Measurements from ENCODE around the gene FOS. TPM values are rescaled to one million over a fixed set of nuclear protein-coding genes. Genes with fewer than 3 reads are reported as not detected.

Gene FOS
- polyA plus RNA-seq, 1 donor from 2014 or later: 296 TPM

DNA sequence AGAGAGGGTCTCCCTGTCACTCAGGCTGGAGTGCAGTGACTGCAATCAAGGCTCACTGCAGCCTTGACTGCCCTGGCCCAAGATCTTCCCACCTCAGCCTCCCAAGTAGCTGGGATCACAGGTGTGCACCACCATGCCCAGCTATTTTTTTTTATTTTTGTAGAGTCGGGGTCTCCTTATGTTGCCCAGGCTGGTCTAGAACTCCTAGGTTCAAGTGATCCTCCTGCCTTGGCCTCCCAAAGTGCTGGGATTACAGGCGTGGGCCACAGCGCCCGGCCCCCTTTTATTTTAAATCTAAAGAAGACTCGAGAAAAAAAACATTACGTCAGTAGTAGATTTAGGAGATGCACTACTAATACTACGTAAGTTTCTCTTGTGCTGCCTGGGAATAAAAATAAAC lies 14.3 kb downstream of the FOS start:
- H3K79me2 ChIP-seq (replicated peaks; ENCODE audit: insufficient read depth, low read length): no peaks in the 10 kb centered on the region
- H3K9me2 ChIP-seq (ENCODE audit: insufficient read depth, low read length): no peaks in the 10 kb centered on the region
- peaks cover 8% of the 10 kb centered on the region for H3F3A ChIP-seq (ENCODE audit: insufficient read depth, low read length, poor library complexity, severe bottlenecking)
- no peak overlapping the region for H3K4me3 ChIP-seq (ENCODE audit: low read length)
- TF ChIP-seq POLR2AphosphoS5 (IDR thresholded peaks at IDR 0.05) (no peak), EP300 (conservative IDR thresholded peaks at IDR 0.05; ENCODE audit: poor library complexity, severe bottlenecking) (no peak), CTCF (IDR thresholded peaks at IDR 0.05; ENCODE audit: poor library complexity, severe bottlenecking) (no peak), MXI1 (conservative IDR thresholded peaks at IDR 0.05; ENCODE audit: poor library complexity, severe bottlenecking) (no peak), TAF1 (IDR thresholded peaks at IDR 0.05; ENCODE audit: low read depth) (no peak), REST (IDR thresholded peaks at IDR 0.05; ENCODE audit: borderline replicate concordance) (no peak), SMC3 (conservative IDR thresholded peaks at IDR 0.05; ENCODE audit: poor library complexity) (no peak), EZH2 (IDR thresholded peaks at IDR 0.05; ENCODE audit: borderline replicate concordance, insufficient read depth, low read length, poor library complexity, severe bottlenecking) (no peak), RAD21 (conservative IDR thresholded peaks at IDR 0.05) (no peak)
- no peaks in the 10 kb centered on the region for H3K36me3 ChIP-seq (ENCODE audit: insufficient read depth, low read length)
- H3K9me3 ChIP-seq (ENCODE audit: low read length): no peaks in the 10 kb centered on the region
- no peak overlapping the region for H3K27ac ChIP-seq (ENCODE audit: low read length)
- H3K4me2 ChIP-seq (ENCODE audit: low read length): no peak overlapping the region
- no peak overlapping the region for H2AFZ ChIP-seq (ENCODE audit: low read depth, low read length)
- no peaks in the 10 kb centered on the region for H4K20me1 ChIP-seq (ENCODE audit: insufficient read depth)
- H3K9ac ChIP-seq (ENCODE audit: low read length): no peak overlapping the region
- no peaks in the 10 kb centered on the region for H3K27me3 ChIP-seq (ENCODE audit: insufficient read depth, low read depth, low read length)

- Histone ChIP-seq H3K4me2 (ENCODE audit: low read length) (peak overlapping the region; percentile 55), H3K79me2 (replicated peaks; ENCODE audit: insufficient read depth, low read length) (no peaks in the 10 kb centered on the region), H3K27me3 (ENCODE audit: insufficient read depth, low read depth, low read length) (no peaks in the 10 kb centered on the region), H3K9ac (ENCODE audit: low read length) (peak overlapping the region; percentile 87), H2AFZ (ENCODE audit: low read depth, low read length) (peak overlapping the region; percentile 62), H3F3A (ENCODE audit: insufficient read depth, low read length, poor library complexity, severe bottlenecking) (peaks cover 8% of the 10 kb centered on the region), H3K4me3 (ENCODE audit: low read length) (peak overlapping the region; percentile 76), H3K36me3 (ENCODE audit: insufficient read depth, low read length) (no peaks in the 10 kb centered on the region), H3K9me2 (ENCODE audit: insufficient read depth, low read length) (no peaks in the 10 kb centered on the region), H4K20me1 (ENCODE audit: insufficient read depth) (no peaks in the 10 kb centered on the region), H3K9me3 (ENCODE audit: low read length) (no peaks in the 10 kb centered on the region), H3K27ac (ENCODE audit: low read length) (peak overlapping the region; percentile 69)
- TF ChIP-seq TAF1 (IDR thresholded peaks at IDR 0.05; ENCODE audit: low read depth) (no peak), RAD21 (conservative IDR thresholded peaks at IDR 0.05) (peak; percentile 18), MXI1 (conservative IDR thresholded peaks at IDR 0.05; ENCODE audit: poor library complexity, severe bottlenecking) (peak; percentile 30), CTCF (IDR thresholded peaks at IDR 0.05; ENCODE audit: poor library complexity, severe bottlenecking) (no peak), POLR2AphosphoS5 (IDR thresholded peaks at IDR 0.05) (peak; percentile 77), SMC3 (conservative IDR thresholded peaks at IDR 0.05; ENCODE audit: poor library complexity) (no peak), EP300 (conservative IDR thresholded peaks at IDR 0.05; ENCODE audit: poor library complexity, severe bottlenecking) (peak; percentile 84)
Observed at GRCh38 chr14:75293920-75294648, 15.5 kb downstream of the FOS start.
